HG03139 (cell line): ENCODE results near the gene SPON2.
"Not testable (repeated sequence)": the region's sequence is repeated elsewhere in the genome, so short reads cannot be mapped to it uniquely, and the experiment has no call there.

Experiments
- ATAC-seq: cut with Tn5 transposase; IDR thresholded peaks from one replicate; pipeline ENCODE4 v1.9.1; 2021; ENCODE audit not compliant: unreplicated experiment

SPON2 gene

DNA sequence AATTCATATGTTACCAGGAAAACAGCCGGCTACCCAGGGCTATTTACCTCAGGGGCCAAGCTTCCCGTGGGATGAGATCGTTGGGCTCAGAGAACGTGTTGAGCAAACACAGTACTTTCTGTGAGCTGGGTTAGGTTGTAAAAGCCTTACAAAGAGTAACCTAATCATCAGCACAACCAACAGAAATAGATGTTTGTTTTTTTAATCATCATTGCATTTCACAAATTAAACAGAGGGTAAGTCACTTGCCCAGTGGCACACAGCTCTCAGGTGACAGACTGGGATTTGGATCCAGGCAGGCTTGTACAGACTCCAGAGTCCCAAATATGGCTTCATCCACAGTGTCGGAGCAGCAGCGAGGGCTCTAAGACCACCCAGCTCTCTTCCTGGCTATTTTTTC, 20.1 kb downstream of the SPON2 start:
- no peak for ATAC-seq

DNA sequence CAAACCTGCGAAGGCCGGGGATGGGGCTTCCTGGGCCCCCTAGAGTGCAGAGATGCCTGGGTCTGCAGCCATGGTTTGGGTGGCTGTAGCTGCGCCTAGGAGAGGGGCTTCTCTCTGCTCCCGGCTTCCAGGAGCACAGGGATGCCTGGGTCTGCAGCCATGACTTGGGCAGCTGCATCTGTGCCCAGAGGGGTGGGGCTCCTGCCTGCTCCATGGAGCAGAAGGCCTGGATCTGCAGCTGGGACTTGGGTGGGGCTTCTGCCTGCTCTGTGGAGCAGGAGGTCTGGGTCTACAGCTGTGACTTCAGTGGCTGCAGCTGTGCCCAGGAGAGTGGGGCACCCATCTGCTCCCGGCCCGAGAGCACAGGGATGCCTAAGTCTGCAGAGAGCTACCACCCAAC, 20.8 kb downstream of the SPON2 start:
- no peak for ATAC-seq

DNA sequence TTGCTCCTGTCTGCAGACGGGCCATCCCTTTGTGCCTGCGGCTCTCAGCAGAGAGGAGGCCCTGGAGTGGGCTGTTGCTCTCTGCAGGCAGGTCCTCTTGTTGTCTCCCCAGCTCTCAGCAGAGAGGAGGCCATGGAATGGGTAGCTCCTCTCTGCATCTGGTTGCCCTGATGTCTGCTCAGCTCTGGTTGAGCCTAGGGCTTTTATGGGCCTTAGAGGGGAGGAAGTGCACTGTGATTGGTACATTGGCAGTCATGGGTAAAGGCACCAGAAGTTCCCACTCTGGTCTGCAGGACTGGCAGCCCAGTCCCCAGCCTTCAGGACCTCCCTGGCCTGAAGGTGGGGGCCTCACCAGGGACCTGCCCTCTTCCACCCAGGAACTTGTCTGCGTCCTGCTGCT, 21.5 kb downstream of the SPON2 start:
- no peak for ATAC-seq

DNA sequence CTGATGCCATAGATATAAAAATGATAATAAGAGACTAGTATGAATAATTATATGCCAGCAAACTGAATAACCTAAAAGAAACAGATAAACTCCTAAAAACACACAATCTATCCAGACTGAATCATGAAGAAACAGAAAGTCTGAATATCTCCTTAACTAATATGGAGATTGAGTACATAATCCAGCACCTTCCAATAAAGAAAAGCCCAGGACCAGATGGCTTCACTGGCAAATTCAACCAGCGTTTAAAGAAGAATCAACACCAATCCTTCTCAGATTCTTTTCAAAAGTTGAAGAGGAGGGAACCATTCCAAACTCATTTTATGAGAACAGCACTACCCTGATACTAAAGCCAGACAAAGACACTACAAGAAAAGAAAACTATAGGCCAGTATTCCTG, 32.5 kb downstream of the SPON2 start:
- no peak for ATAC-seq

DNA sequence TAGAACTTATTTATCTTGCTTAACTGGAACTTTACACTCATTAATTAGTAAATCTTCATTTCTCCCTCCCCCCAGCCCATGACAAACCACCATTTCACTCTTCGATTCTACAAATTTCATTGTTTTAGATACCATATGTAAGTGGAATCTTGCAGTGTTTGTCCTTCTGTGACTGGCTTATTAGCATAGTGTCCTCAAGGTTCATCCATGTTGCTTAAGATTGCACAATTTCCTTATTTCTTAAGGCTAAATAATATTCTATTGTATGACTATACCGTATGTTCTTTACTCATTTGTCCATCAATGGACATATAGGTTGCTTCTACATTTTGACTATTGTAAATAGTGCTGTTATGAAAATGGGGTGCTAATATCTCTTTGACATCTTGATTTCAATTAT, 34.5 kb downstream of the SPON2 start:
- no peak for ATAC-seq

DNA sequence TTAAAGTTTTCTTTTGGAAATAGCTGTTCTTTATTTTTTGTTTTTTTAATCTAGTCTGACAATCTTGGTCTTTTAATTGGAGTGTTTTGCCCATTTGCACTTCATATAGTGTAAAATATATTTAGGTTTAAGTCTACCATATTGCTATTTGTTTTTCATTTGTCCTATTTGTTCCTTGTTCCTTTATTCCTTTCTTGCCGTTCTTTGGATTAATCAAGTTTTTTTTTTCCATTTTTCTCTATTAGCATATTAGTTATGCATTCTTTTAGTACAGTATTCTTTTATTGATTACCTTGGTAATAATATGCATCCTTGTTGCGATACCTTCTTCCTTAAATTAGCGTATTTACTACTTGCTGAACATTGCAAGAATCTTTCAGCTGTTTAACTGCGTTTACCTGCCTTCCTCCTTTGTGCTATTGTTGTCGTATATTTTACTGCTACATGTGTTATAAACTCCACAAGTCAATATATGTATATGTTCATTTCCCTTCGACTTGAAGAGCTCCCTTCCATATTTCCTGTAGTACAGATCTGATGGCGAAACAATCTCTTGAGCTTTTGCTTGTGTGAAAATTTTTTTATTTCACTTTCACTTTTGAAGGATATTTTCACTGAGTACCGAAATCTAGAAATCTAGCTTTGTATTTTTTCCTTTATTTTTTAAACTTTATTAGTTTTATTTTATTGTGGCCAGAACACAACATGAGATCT, 35.2 kb downstream of the SPON2 start:
- no peak for ATAC-seq

DNA sequence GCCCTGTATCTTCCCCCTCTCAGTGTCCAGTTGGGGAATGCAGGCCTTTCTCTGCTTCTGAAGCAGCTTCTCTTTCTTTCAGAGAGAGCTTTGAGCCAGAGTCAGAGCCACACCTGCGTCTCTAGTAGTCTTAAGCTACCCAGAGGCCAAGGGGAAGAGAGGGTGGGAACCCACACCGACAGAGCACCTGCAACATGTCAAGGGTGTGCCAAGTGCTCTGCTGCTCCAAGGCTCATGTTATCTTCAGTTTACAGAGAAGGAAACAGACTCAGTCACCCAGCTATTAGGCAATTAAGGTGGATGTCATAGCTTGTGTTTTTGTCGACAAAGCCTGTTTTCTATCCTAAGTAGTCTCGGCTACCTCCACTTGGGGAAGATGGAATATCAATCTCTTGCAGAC, 36.3 kb downstream of the SPON2 start:
- no peak for ATAC-seq

DNA sequence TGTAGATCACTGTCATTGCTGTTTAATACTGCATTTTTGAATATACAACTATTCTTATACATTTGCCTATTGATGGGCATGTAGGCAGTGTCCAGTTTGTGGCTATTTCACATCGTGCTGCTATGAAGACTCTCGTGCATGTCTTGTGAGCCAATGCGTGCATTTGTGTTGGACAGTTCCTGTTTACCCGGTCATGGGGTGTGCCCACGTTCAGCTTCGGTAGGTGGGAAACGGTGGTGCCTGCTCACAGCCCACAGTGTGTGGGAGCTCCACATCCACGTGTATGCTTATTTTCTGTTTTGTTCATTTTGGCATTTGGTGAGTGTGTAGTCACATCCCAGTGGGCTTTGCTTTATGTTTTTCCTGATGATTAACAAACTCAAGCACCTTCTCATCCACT, 39.4 kb downstream of the SPON2 start:
- ATAC-seq = no peak

DNA sequence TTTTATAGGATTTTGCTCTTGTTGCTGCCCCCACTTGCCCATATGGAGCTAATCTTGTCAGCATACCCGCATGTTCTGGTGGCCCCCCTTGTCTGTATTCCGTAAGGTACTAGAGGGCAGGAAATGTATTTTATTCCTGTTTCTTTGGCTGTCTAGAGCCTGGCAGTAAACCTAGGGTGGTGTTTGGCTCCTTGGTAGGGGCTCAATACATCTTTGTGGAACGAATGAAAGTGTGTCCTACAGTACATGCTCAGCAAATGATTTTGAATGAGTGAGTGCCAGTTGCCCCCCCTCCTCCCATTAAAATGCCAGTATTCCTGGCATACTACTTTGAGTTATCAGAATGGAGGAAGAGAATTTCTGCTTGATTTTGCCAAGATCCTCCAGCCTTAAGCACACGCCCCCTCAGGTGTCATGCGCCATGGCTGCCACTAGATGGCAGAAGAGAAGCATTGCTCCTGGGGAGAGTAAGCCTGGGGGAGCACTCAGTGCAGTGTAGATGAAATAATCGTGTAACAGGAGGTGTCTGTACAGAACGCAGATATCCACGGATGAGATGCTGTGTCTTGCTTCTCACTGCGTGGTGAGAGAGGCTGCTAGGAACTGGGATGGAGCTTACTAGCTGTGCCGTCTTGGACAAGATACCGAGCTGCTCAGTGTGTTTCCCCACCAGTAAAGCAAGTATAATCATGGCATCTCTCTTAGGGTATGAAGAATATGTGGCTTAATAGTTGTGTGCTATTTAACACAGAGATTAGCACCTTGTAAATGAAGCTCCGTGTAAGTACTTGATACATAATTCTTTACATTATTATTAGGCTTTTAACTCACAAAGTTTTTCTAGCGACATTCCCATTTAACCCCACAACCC, 41.8 kb downstream of the SPON2 start:
- ATAC-seq = peak; percentile 60

DNA sequence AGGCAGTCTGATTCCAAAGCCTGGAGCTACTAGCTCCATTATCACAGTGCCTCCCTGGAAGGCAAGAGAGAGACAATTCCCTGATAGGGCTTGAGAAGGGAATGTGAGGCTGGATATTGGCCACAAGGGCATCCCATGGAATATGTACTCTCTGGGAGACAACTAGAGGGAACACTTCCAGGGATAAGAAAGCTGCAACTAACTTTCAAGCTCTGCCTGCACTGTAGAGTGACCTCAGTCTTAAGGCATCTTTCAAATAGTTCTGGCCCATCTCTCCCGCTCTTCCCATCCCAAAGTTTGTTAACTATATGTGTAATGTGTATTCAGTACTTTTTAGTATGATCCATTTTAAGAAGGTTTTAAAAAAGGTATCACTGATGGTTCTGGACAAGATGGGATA, 45.9 kb downstream of the SPON2 start:
- ATAC-seq = no peak

DNA sequence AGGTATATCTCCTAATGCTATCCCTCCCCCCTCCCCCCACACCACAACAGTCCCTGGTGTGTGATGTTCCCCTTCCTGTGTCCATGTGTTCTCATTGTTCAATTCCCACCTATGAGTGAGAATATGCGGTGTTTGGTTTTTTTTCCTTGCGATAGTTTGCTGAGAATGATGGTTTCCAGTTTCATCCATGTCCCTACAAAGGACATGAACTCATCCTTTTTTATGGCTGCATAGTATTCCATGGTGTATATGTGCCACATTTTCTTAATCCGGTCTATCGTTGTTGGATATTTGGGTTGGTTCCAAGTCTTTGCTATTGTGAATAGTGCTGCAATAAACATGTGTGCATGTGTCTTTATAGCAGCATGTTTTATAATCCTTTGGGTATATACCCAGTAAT, 46.9 kb downstream of the SPON2 start:
- not testable (repeated sequence) for ATAC-seq

DNA sequence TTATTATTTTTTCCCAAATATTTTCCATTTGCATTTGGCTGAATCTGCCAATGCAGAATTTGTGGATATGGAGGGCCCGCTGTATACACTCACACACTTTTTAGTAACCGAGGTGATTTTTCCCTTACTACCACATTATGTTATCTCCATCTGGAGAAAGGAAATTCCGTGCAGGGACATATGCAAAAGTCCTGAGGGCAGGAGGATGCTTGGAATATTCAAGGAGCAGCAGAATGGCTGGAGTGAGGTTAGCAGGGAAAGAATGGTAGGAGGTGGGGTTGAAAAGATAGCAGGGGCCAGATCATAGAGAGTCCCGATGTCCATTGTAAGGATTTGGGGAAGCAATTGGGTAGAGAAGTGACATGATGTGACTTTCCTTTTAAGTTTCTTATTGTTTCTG, 47.6 kb downstream of the SPON2 start:
- ATAC-seq = no peak

DNA sequence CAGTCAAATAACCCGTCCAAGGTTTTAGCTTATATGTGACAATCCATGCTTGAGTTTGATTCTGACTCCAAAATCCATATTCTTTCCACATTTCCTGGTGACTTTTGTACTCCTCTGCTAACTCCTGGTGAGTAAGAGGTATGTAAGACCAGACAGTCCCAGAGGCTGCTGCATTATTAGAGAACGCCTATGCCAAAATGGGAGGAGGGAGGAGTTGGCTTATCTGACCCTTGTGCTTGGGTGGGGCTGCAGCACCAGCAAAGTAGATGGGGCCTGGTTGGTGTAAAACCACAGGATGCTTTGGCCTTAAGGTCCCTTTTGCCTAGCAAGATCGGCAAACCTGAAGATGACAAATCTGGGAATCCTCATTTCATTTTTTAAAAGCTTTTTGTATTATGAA, 49.9 kb downstream of the SPON2 start:
- no peak for ATAC-seq
